ENCODE data around the gene SMIM9. TPM values are rescaled to one million over a fixed set of nuclear protein-coding genes. Genes with fewer than 3 reads are reported as not detected.

SMIM9 gene
- polyA plus RNA-seq, 1 of the 3 experiments (the other 2 are of a cell fraction): not detected

DNA sequence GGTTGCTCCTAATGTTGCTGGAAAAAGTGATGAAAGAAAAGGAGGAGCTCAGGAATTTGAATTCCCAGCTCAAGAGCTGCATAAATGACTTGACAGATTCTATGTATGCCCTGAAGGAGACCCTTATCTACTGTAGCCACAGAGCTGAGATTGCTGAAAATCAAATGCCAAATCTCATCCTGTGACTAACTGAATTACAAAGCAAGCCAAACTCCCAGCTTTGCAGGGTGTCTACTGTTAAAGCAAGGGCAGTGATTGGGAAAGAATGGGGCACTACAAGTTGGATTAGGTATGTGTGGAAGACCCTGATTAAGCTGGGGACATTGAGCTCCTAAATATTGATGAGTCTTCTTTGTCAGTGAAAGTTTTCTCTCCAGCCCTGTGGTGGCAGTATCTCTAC is 20.8 kb upstream of the SMIM9 start:
- Histone ChIP-seq H3K4me2 (no peak overlapping the region), H3K9me2 (no peaks in the 10 kb centered on the region), H3K4me1 (ENCODE audit: control insufficient read depth in 1 of 2, insufficient read depth in 2 of 2, low read depth in 1 of 2, low read length in 1 of 2) (no peaks in the 10 kb centered on the region), H3K79me2 (ENCODE audit: insufficient read depth) (no peaks in the 10 kb centered on the region), H3K27me3 (ENCODE audit: insufficient read depth) (no peaks in the 10 kb centered on the region), H4K20me1 (ENCODE audit: insufficient read depth) (no peaks in the 10 kb centered on the region), H3K9me3 (no peaks in the 10 kb centered on the region), H3K27ac (ENCODE audit: low read depth in 2 of 2, low read length in 1 of 2) (no peak overlapping the region), H3K36me3 (replicated peaks in 1 of 2; ENCODE audit: control insufficient read depth in 1 of 2, insufficient read depth in 2 of 2, low read length in 1 of 2) (no peaks in the 10 kb centered on the region), H2AFZ (ENCODE audit: low read depth) (no peak overlapping the region), H3K9ac (no peak overlapping the region), H3K4me3 (ENCODE audit: low read depth in 2 of 2, low read length in 1 of 2) (no peak overlapping the region), H3F3A (replicated peaks; ENCODE audit: insufficient read depth) (no peaks in the 10 kb centered on the region)
- DNase-seq: no peak
- ChIA-PET CTCF (no interaction called here), POLR2A (no interaction called here)
- TF ChIP-seq, protein P1, sequence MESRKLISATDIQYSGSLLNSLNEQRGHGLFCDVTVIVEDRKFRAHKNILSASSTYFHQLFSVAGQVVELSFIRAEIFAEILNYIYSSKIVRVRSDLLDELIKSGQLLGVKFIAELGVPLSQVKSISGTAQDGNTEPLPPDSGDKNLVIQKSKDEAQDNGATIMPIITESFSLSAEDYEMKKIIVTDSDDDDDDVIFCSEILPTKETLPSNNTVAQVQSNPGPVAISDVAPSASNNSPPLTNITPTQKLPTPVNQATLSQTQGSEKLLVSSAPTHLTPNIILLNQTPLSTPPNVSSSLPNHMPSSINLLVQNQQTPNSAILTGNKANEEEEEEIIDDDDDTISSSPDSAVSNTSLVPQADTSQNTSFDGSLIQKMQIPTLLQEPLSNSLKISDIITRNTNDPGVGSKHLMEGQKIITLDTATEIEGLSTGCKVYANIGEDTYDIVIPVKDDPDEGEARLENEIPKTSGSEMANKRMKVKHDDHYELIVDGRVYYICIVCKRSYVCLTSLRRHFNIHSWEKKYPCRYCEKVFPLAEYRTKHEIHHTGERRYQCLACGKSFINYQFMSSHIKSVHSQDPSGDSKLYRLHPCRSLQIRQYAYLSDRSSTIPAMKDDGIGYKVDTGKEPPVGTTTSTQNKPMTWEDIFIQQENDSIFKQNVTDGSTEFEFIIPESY (IDR thresholded peaks at IDR 0.05; ENCODE audit: borderline replicate concordance, low read depth): no peak
- TF ChIP-seq JUND (IDR thresholded peaks at IDR 0.05) (no peak), FOSL2 (IDR thresholded peaks at IDR 0.05; ENCODE audit: borderline replicate concordance, low read depth) (no peak), NFIC (IDR thresholded peaks at IDR 0.05; ENCODE audit: borderline replicate concordance) (no peak), EP300 (IDR thresholded peaks at IDR 0.05; ENCODE audit: borderline replicate concordance in 1 of 2, low read depth in 1 of 2, low read length in 1 of 2) (no peak), SIN3A (IDR thresholded peaks at IDR 0.05; ENCODE audit: borderline replicate concordance, low read depth, low read length) (no peak), GATA2 (CRISPR knock-in tag; IDR thresholded peaks at IDR 0.05) (no peak), RCOR1 (IDR thresholded peaks at IDR 0.05; ENCODE audit: low read length) (no peak), TEAD4 (IDR thresholded peaks at IDR 0.05; ENCODE audit: borderline replicate concordance, insufficient read depth) (no peak)
- TF ChIP-seq, protein P2, sequence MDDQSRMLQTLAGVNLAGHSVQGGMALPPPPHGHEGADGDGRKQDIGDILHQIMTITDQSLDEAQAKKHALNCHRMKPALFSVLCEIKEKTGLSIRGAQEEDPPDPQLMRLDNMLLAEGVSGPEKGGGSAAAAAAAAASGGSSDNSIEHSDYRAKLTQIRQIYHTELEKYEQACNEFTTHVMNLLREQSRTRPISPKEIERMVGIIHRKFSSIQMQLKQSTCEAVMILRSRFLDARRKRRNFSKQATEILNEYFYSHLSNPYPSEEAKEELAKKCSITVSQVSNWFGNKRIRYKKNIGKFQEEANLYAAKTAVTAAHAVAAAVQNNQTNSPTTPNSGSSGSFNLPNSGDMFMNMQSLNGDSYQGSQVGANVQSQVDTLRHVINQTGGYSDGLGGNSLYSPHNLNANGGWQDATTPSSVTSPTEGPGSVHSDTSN (IDR thresholded peaks at IDR 0.05): no peak
- TF ChIP-seq, protein P3, sequence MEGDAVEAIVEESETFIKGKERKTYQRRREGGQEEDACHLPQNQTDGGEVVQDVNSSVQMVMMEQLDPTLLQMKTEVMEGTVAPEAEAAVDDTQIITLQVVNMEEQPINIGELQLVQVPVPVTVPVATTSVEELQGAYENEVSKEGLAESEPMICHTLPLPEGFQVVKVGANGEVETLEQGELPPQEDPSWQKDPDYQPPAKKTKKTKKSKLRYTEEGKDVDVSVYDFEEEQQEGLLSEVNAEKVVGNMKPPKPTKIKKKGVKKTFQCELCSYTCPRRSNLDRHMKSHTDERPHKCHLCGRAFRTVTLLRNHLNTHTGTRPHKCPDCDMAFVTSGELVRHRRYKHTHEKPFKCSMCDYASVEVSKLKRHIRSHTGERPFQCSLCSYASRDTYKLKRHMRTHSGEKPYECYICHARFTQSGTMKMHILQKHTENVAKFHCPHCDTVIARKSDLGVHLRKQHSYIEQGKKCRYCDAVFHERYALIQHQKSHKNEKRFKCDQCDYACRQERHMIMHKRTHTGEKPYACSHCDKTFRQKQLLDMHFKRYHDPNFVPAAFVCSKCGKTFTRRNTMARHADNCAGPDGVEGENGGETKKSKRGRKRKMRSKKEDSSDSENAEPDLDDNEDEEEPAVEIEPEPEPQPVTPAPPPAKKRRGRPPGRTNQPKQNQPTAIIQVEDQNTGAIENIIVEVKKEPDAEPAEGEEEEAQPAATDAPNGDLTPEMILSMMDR (IDR thresholded peaks at IDR 0.05): no peak

DNA sequence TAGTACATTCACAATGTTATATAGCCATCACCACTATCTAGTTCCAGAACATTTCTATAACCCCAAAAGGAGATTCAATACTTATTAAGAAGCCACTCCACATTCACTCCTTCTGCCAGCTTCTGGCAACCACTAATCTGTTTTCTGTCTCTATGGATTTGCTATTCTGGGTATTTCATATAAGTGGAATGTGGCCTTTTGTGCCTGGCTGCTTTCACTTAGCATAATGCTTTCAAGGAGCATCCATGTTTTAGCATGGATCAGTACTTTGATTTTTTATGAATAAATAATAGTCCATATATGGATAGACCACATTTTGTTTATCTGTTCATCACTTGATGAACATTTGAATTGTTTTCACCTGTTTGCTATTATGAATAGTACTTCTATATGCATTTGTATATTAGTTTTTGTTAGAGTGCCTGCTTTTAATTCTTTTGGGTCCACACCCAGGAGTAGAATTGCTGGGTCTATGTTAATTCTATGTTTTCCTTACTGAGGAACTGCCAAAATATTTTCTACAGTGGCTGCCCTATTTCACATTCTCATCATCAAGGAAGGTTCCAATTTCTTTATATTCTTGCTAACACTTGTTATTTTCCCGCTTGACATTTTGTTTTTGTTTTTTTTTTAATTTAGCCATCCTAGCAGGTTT is 16.6 kb upstream of the SMIM9 start:
- Histone ChIP-seq H3F3A (replicated peaks; ENCODE audit: insufficient read depth) (no peaks in the 10 kb centered on the region), H3K9me3 (no peaks in the 10 kb centered on the region), H3K79me2 (ENCODE audit: insufficient read depth) (no peaks in the 10 kb centered on the region), H3K9ac (no peak overlapping the region), H3K27ac (ENCODE audit: low read depth in 2 of 2, low read length in 1 of 2) (no peak overlapping the region), H3K4me2 (no peak overlapping the region), H3K27me3 (ENCODE audit: insufficient read depth) (no peaks in the 10 kb centered on the region), H4K20me1 (ENCODE audit: insufficient read depth) (no peaks in the 10 kb centered on the region), H3K9me2 (no peaks in the 10 kb centered on the region), H3K4me1 (ENCODE audit: control insufficient read depth in 1 of 2, insufficient read depth in 2 of 2, low read depth in 1 of 2, low read length in 1 of 2) (no peaks in the 10 kb centered on the region), H3K4me3 (ENCODE audit: low read depth in 2 of 2, low read length in 1 of 2) (no peak overlapping the region), H2AFZ (ENCODE audit: low read depth) (no peak overlapping the region), H3K36me3 (replicated peaks in 1 of 2; ENCODE audit: control insufficient read depth in 1 of 2, insufficient read depth in 2 of 2, low read length in 1 of 2) (no peaks in the 10 kb centered on the region)
- POLR2A ChIA-PET: no interaction called here
- CTCF ChIA-PET: no interaction called here
- WGBS (ENCODE audit: low lambda C conversion rate): 51% methylated on average over 1 of the region's 1 CpG
- no peak for DNase-seq
- TF ChIP-seq, protein P3 (IDR thresholded peaks at IDR 0.05): no peak
- no peak for TF ChIP-seq RFX5 (IDR thresholded peaks at IDR 0.05; ENCODE audit: low read length)
- TF ChIP-seq, protein P1 (IDR thresholded peaks at IDR 0.05; ENCODE audit: borderline replicate concordance, low read depth): no peak
- TF ChIP-seq TEAD4 (IDR thresholded peaks at IDR 0.05; ENCODE audit: borderline replicate concordance, insufficient read depth): no peak
- TF ChIP-seq RXRA (IDR thresholded peaks at IDR 0.05; ENCODE audit: borderline replicate concordance, low read depth): no peak
- no peak for TF ChIP-seq YY1 (IDR thresholded peaks at IDR 0.05; ENCODE audit: low read depth)
- TF ChIP-seq GATA2 (CRISPR knock-in tag; IDR thresholded peaks at IDR 0.05): no peak
- no peak for TF ChIP-seq FOXJ3 (CRISPR knock-in tag; IDR thresholded peaks at IDR 0.05)
- no peak for TF ChIP-seq EP300 (IDR thresholded peaks at IDR 0.05; ENCODE audit: borderline replicate concordance in 1 of 2, low read depth in 1 of 2, low read length in 1 of 2)
- no peak for TF ChIP-seq SIN3A (IDR thresholded peaks at IDR 0.05; ENCODE audit: borderline replicate concordance, low read depth, low read length)
- no peak for TF ChIP-seq TCF12 (IDR thresholded peaks at IDR 0.05)
- TF ChIP-seq FOSL2 (IDR thresholded peaks at IDR 0.05; ENCODE audit: borderline replicate concordance, low read depth): no peak
- no peak for TF ChIP-seq NFIC (IDR thresholded peaks at IDR 0.05; ENCODE audit: borderline replicate concordance)
- TF ChIP-seq JUND (IDR thresholded peaks at IDR 0.05): no peak
- no peak for TF ChIP-seq MEF2A (IDR thresholded peaks at IDR 0.05; ENCODE audit: borderline replicate concordance, low read depth)

Data from SK-N-SH (cell line).